ENCODE data around the gene ATRAID.

ATRAID gene

GRCh38 chr2:27264753-27265535, 53.1 kb downstream of the ATRAID start:
- Histone ChIP-seq H3K4me3 (ENCODE audit: low read depth, low read length) (peak overlapping the region; percentile 76), H3K36me3 (no peaks in the 10 kb centered on the region), H3K9me3 (ENCODE audit: severe bottlenecking) (no peaks in the 10 kb centered on the region), H3K27ac (peak overlapping the region; percentile 34; the same call in 1 of the 2 replicates), H3K27me3 (ENCODE audit: insufficient read depth, low read depth, severe bottlenecking) (peaks cover 29% of the 10 kb centered on the region)
- DNase-seq = peak; percentile 84
- peak; percentile 87 for TF ChIP-seq CTCF (IDR thresholded peaks at IDR 0.05; ENCODE audit: low read depth, low read length)

GRCh38 chr2:27265536-27265870, 53.7 kb downstream of the ATRAID start:
- H3K27me3 ChIP-seq (ENCODE audit: insufficient read depth, low read depth, severe bottlenecking) = peaks cover 29% of the 10 kb centered on the region

More at GRCh38 chr2:27265536-27265870, 53.7 kb downstream of the ATRAID start:
- Histone ChIP-seq H3K36me3 (no peaks in the 10 kb centered on the region), H3K4me3 (ENCODE audit: low read depth, low read length) (no peak overlapping the region), H3K27ac (no peak overlapping the region), H3K9me3 (ENCODE audit: severe bottlenecking) (no peaks in the 10 kb centered on the region)
- DNase-seq = no peak
- no peak for TF ChIP-seq CTCF (IDR thresholded peaks at IDR 0.05; ENCODE audit: low read depth, low read length)
